Natural killer cell treated with Interleukin-12 subunit alpha and Interleukin-12 subunit beta and Interleukin-15 and Interleukin-18, amount 100 ng/mL, for 72 hours (primary cell): ENCODE measurements around the gene MROH2A. TPM values are rescaled to one million over a fixed set of nuclear protein-coding genes. Genes with fewer than 3 reads are reported as not detected.
"Not testable (repeated sequence)": the region's sequence is repeated elsewhere in the genome, so short reads cannot be mapped to it uniquely, and the experiment has no call there.

Experiments used
- ATAC-seq, 2 donors: fragments of 150-1000 bp; cut with Tn5 transposase in 1 of 2; sonication (Bioruptor Pico), chemical (Tn5 transposase) in 1 of 2; 2 replicates each; pipeline ENCODE4 v1.10.0; 2021
- DNase-seq: peaks from one replicate; pipeline ENCODE4 v3.0.0; 2022; ENCODE audit warnings: low spot score
- H3K27ac Mint-ChIP-seq, 2 donors: 1 replicate in 1 of 2; 2 replicates in 1 of 2; pipeline ENCODE4 v1.8.0; 2022; ENCODE audit warnings: mixed read lengths in 2 of 2, mild to moderate bottlenecking in 1 of 2, moderate library complexity in 1 of 2
- H3K27me3 Mint-ChIP-seq, 2 donors: 1 replicate in 1 of 2; 2 replicates in 1 of 2; pipeline ENCODE4 v1.8.0; 2022; ENCODE audit warnings: mixed read lengths in 2 of 2
- H3K36me3 Mint-ChIP-seq: one replicate; pipeline ENCODE4 v1.8.0; 2022; ENCODE audit warnings: mixed read lengths
- H3K4me1 Mint-ChIP-seq, 2 donors: 1 replicate in 1 of 2; 2 replicates in 1 of 2; pipeline ENCODE4 v1.8.0; 2022; ENCODE audit warnings: low read depth in 2 of 2, mixed read lengths in 2 of 2, mild to moderate bottlenecking in 1 of 2
- H3K4me3 Mint-ChIP-seq: one replicate; pipeline ENCODE4 v1.8.0; 2022; ENCODE audit warnings: mixed read lengths
- H3K9me3 Mint-ChIP-seq: 2 replicates; pipeline ENCODE4 v1.8.0; 2022; ENCODE audit warnings: mixed read lengths
- total RNA-seq, 2 donors: library from RNA; stranded (reverse); gene quantifications; one replicate each; pipeline ENCODE4 v1.2.3, GENCODE V29; 2022

Gene MROH2A
- not detected for total RNA-seq

- H3K27me3 Mint-ChIP-seq = peaks cover 39 to 47% of the 10 kb centered on the region in 2 donors
These were observed at the start of gene MROH2A for GRCh38 chr2:233778030-233778429. Gene MROH2A (plus strand): TSS chr2:233778330. CDS start chr2:233779359, 1,029 bp downstream.

GRCh38 chr2:233728723-233729301 is 49.3 kb upstream of the MROH2A start, which contains the start of gene UGT1A3:
Gene UGT1A3 (plus strand): TSS chr2:233729042. CDS start chr2:233729127, 85 bp downstream.
- no peak for ATAC-seq
- H3K36me3 Mint-ChIP-seq = no peaks in the 10 kb centered on the region
- no peak within 1 kb of the TSS for H3K4me3 Mint-ChIP-seq

More at GRCh38 chr2:233778030-233778429, at the start of gene MROH2A:
- DNase-seq = no peak
- H3K27ac Mint-ChIP-seq = no peak within 1 kb of the TSS
- H3K36me3 Mint-ChIP-seq = peaks cover 4% of the 10 kb centered on the region
- ATAC-seq = no peak
- no peaks in the 10 kb centered on the region for H3K4me1 Mint-ChIP-seq
- no peak within 1 kb of the TSS for H3K4me3 Mint-ChIP-seq
- H3K9me3 Mint-ChIP-seq = no peaks in the 10 kb centered on the region

GRCh38 chr2:233736868-233737653 is 41.1 kb upstream of the MROH2A start:
- H3K27me3 Mint-ChIP-seq = peaks cover 30 to 55% of the 10 kb centered on the region in 2 donors
- not testable (repeated sequence) for H3K27ac Mint-ChIP-seq, DNase-seq, ATAC-seq, H3K4me3 Mint-ChIP-seq, H3K9me3 Mint-ChIP-seq, H3K4me1 Mint-ChIP-seq, H3K36me3 Mint-ChIP-seq

More at GRCh38 chr2:233728723-233729301, 49.3 kb upstream of the MROH2A start, which contains the start of gene UGT1A3:
- DNase-seq = no peak
- H3K27ac Mint-ChIP-seq = no peak within 1 kb of the TSS
- peaks cover 22 to 28% of the 10 kb centered on the region in 2 donors for H3K27me3 Mint-ChIP-seq
- H3K9me3 Mint-ChIP-seq = no peaks in the 10 kb centered on the region
- no peaks in the 10 kb centered on the region for H3K4me1 Mint-ChIP-seq

GRCh38 chr2:233740870-233741269 is 37.3 kb upstream of the MROH2A start:
- DNase-seq (no peak), ATAC-seq (no peak)
- no peak overlapping the region for H3K4me3 Mint-ChIP-seq
- H3K9me3 Mint-ChIP-seq = no peaks in the 10 kb centered on the region
- H3K4me1 Mint-ChIP-seq = no peaks in the 10 kb centered on the region
- H3K36me3 Mint-ChIP-seq = no peaks in the 10 kb centered on the region
- no peak overlapping the region for H3K27ac Mint-ChIP-seq
- H3K27me3 Mint-ChIP-seq = peaks cover 25 to 34% of the 10 kb centered on the region in 2 donors

- no peaks in the 10 kb centered on the region for H3K36me3 Mint-ChIP-seq
- ATAC-seq (no peak), DNase-seq (no peak)
- H3K9me3 Mint-ChIP-seq = no peaks in the 10 kb centered on the region
- H3K27me3 Mint-ChIP-seq = peaks cover 25 to 34% of the 10 kb centered on the region in 2 donors
- no peak overlapping the region for H3K27ac Mint-ChIP-seq
- H3K4me1 Mint-ChIP-seq = no peaks in the 10 kb centered on the region
- H3K4me3 Mint-ChIP-seq = no peak overlapping the region
These were observed 34.5 kb upstream of the MROH2A start for GRCh38 chr2:233743464-233744259.

GRCh38 chr2:233745073-233745755 is 32.9 kb upstream of the MROH2A start:
- no peak for ATAC-seq
- Mint-ChIP-seq H3K36me3 (peaks cover 4% of the 10 kb centered on the region), H3K27me3 (peaks cover 29 to 36% of the 10 kb centered on the region in 2 donors), H3K27ac (no peak overlapping the region), H3K4me3 (no peak overlapping the region), H3K4me1 (no peaks in the 10 kb centered on the region), H3K9me3 (no peaks in the 10 kb centered on the region)
- no peak for DNase-seq

- H3K36me3 Mint-ChIP-seq, H3K4me1 Mint-ChIP-seq, DNase-seq, H3K4me3 Mint-ChIP-seq, H3K27ac Mint-ChIP-seq, ATAC-seq, H3K9me3 Mint-ChIP-seq: not testable (repeated sequence)
- peaks cover 29 to 33% of the 10 kb centered on the region in 2 donors for H3K27me3 Mint-ChIP-seq
These were observed 32.3 kb upstream of the MROH2A start for GRCh38 chr2:233745838-233746237.

GRCh38 chr2:233746475-233747282 is 31.5 kb upstream of the MROH2A start:
- Mint-ChIP-seq H3K36me3 (peaks cover 6% of the 10 kb centered on the region), H3K4me3 (no peak overlapping the region), H3K27ac (no peak overlapping the region), H3K27me3 (peaks cover 31 to 33% of the 10 kb centered on the region in 2 donors), H3K4me1 (no peaks in the 10 kb centered on the region), H3K9me3 (no peaks in the 10 kb centered on the region)
- ATAC-seq = no peak
- DNase-seq = no peak

GRCh38 chr2:233747283-233747544 is 30.9 kb upstream of the MROH2A start:
- no peaks in the 10 kb centered on the region for H3K4me1 Mint-ChIP-seq
- H3K9me3 Mint-ChIP-seq = no peaks in the 10 kb centered on the region
- H3K4me3 Mint-ChIP-seq = no peak overlapping the region
- peaks cover 6% of the 10 kb centered on the region for H3K36me3 Mint-ChIP-seq
- no peak overlapping the region for H3K27ac Mint-ChIP-seq
- DNase-seq (no peak), ATAC-seq (no peak)
- H3K27me3 Mint-ChIP-seq = peaks cover 33% of the 10 kb centered on the region in 2 donors

- H3K27ac Mint-ChIP-seq, H3K4me1 Mint-ChIP-seq, H3K36me3 Mint-ChIP-seq, H3K9me3 Mint-ChIP-seq, ATAC-seq, H3K4me3 Mint-ChIP-seq, DNase-seq: not testable (repeated sequence)
- peaks cover 32 to 34% of the 10 kb centered on the region in 2 donors for H3K27me3 Mint-ChIP-seq
These were observed 27.4 kb upstream of the MROH2A start for GRCh38 chr2:233750689-233751088.

GRCh38 chr2:233751212-233752009 is 26.7 kb upstream of the MROH2A start:
- H3K4me3 Mint-ChIP-seq, H3K27ac Mint-ChIP-seq, H3K4me1 Mint-ChIP-seq, ATAC-seq, H3K9me3 Mint-ChIP-seq, DNase-seq, H3K36me3 Mint-ChIP-seq: not testable (repeated sequence)
- H3K27me3 Mint-ChIP-seq = peaks cover 31 to 32% of the 10 kb centered on the region in 2 donors

GRCh38 chr2:233754872-233755611 is 23.1 kb upstream of the MROH2A start:
- H3K27me3 Mint-ChIP-seq = peaks cover 8 to 18% of the 10 kb centered on the region in 2 donors
- H3K27ac Mint-ChIP-seq = no peak overlapping the region
- H3K4me3 Mint-ChIP-seq = no peak overlapping the region
- H3K4me1 Mint-ChIP-seq = no peaks in the 10 kb centered on the region
- peaks cover 3% of the 10 kb centered on the region for H3K36me3 Mint-ChIP-seq
- ATAC-seq (no peak), DNase-seq (no peak)
- H3K9me3 Mint-ChIP-seq = no peaks in the 10 kb centered on the region
